Panc1 (cell line): Measurements from ENCODE around the gene RIC1.

Experiments
- POLR2AphosphoS5 ChIP-seq: IDR thresholded peaks from 2 replicates; pipeline ENCODE4 v1.6.1; 2012; ENCODE audit warnings: mild to moderate bottlenecking, low read depth, low read length, moderate library complexity
- SIN3A ChIP-seq: IDR thresholded peaks from 2 replicates; pipeline ENCODE4 v1.6.1; 2012; ENCODE audit warnings: low read depth, mild to moderate bottlenecking, low read length, moderate library complexity, borderline replicate concordance; ENCODE audit not compliant: insufficient read depth
- TF ChIP-seq, protein P1 (sequence below): fragments of 450-650 bp; IDR thresholded peaks from 2 replicates; pipeline ENCODE4 v1.5.1; 2017; ENCODE audit warnings: mild to moderate bottlenecking

DNA sequence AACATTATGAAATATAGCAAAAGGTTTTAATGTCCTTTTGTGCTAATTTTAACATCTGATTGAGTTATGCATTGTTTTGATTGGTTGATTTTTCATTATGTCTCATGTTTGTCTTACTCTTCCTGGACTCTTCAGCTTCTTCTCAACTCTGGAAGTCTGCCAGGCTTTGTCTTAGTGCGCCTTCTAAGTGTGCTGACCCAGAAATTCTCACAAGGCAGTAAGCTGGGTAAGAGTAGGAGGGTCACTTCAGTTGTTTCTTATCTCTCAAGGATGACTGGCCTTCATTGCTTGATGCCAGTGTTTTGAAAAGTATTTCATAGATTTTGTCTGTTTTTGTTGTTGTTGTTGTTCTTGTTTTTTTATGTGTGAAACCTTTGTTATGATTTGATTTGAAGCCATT lies 59.2 kb downstream of the RIC1 start:
- TF ChIP-seq, protein P1, sequence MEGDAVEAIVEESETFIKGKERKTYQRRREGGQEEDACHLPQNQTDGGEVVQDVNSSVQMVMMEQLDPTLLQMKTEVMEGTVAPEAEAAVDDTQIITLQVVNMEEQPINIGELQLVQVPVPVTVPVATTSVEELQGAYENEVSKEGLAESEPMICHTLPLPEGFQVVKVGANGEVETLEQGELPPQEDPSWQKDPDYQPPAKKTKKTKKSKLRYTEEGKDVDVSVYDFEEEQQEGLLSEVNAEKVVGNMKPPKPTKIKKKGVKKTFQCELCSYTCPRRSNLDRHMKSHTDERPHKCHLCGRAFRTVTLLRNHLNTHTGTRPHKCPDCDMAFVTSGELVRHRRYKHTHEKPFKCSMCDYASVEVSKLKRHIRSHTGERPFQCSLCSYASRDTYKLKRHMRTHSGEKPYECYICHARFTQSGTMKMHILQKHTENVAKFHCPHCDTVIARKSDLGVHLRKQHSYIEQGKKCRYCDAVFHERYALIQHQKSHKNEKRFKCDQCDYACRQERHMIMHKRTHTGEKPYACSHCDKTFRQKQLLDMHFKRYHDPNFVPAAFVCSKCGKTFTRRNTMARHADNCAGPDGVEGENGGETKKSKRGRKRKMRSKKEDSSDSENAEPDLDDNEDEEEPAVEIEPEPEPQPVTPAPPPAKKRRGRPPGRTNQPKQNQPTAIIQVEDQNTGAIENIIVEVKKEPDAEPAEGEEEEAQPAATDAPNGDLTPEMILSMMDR, result no peak
- TF ChIP-seq POLR2AphosphoS5, result no peak
- no peak for TF ChIP-seq SIN3A
